Measurements from ENCODE around the gene RNF167.
"Not testable (repeated sequence)": the region's sequence is repeated elsewhere in the genome, so short reads cannot be mapped to it uniquely, and the experiment has no call there.

The RNF167 gene

DNA sequence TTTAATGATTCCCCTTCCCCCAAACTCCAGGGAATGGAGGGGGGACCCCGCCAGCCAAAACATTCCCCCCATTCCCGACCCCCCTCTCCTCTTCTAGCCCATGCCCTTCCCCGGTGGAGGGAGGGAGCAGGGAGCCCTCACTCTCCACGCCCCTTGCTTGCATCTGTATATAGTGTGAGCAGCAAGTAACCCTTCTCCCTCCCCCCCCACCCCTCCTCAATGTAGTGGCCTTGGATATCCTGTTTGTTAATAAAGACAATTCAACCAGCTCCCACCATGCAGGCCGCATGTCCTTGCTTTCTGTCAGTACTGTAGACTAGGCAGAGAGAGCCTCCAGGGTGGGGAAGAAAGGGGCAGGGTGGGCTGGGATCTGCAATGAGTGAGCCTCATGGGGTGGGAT is 42.3 kb upstream of the RNF167 start:
- Histone ChIP-seq H3K36me3 (ENCODE audit: control insufficient read depth in 1 of 2, insufficient read depth in 2 of 2, low read length in 2 of 2) (peaks cover 22 to 47% of the 10 kb centered on the region in 2 donors), H3K9me3 (ENCODE audit: control insufficient read depth in 1 of 2, low read length in 2 of 2) (no peaks in the 10 kb centered on the region), H3K4me1 (ENCODE audit: control insufficient read depth in 1 of 2, insufficient read depth in 2 of 2, low read length in 2 of 2) (peaks cover 0 to 12% of the 10 kb centered on the region in 2 donors), H3K27ac (ENCODE audit: low read length) (no peak overlapping the region), H3K4me3 (ENCODE audit: low read depth in 1 of 2, low read length in 2 of 2) (no peak overlapping the region), H3K27me3 (ENCODE audit: low read depth, low read length) (peaks cover 12% of the 10 kb centered on the region)

DNA sequence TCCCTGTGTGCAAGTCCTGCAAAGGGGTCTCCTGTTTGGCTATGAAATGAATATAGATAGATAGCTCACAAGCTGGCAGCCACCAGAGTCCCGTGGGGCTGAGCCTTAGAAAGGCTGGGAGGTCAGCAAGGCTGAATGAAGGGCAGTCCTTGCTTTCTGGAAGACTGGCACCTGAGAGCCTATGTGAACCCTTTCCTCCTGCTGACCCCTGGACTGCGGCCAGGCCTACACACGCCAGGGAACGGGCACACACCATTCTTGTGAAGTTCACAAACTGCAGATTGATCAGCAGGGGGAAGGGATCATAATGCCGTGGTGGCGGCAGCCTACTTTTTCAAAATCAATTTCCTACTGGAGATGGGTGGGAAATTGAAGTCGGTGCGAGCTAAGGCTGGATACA is 41.7 kb upstream of the RNF167 start:
- peaks cover 22 to 42% of the 10 kb centered on the region in 2 donors for H3K36me3 ChIP-seq (ENCODE audit: control insufficient read depth in 1 of 2, insufficient read depth in 2 of 2, low read length in 2 of 2)
- H3K4me1 ChIP-seq (ENCODE audit: control insufficient read depth in 1 of 2, insufficient read depth in 2 of 2, low read length in 2 of 2): peaks cover 0 to 12% of the 10 kb centered on the region in 2 donors
- H3K4me3 ChIP-seq (ENCODE audit: low read depth in 1 of 2, low read length in 2 of 2): no peak overlapping the region
- H3K27me3 ChIP-seq (ENCODE audit: low read depth, low read length): peaks cover 12% of the 10 kb centered on the region
- H3K27ac ChIP-seq (ENCODE audit: low read length): no peak overlapping the region
- H3K9me3 ChIP-seq (ENCODE audit: control insufficient read depth in 1 of 2, low read length in 2 of 2): no peaks in the 10 kb centered on the region

DNA sequence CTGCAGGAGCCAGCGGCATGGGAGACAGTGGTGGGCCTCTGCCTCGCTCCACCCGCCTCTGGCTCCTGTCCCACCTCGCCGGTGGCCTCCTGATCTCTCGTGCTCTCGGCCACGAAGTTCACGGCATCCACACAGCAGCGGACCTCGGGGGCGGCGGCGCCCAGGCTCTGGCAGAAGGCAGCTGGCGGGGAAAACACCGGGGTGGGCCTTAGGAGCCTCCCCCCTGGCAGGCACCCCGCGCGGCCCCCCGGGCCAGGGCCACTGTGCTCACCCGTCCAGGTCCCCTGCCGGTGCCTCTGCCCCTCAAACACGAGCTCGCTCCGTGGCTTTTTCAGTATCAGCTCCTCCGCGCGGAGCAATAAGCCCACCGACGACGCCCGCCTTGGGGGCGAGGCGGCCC is 41.1 kb upstream of the RNF167 start:
- Histone ChIP-seq H3K36me3 (ENCODE audit: control insufficient read depth in 1 of 2, insufficient read depth in 2 of 2, low read length in 2 of 2) (peaks cover 21 to 36% of the 10 kb centered on the region in 2 donors), H3K9me3 (ENCODE audit: control insufficient read depth in 1 of 2, low read length in 2 of 2) (no peaks in the 10 kb centered on the region), H3K4me1 (ENCODE audit: control insufficient read depth in 1 of 2, insufficient read depth in 2 of 2, low read length in 2 of 2) (peaks cover 0 to 12% of the 10 kb centered on the region in 2 donors), H3K27ac (ENCODE audit: low read length) (no peak overlapping the region), H3K27me3 (ENCODE audit: low read depth, low read length) (peaks cover 12% of the 10 kb centered on the region), H3K4me3 (ENCODE audit: low read depth in 1 of 2, low read length in 2 of 2) (peak overlapping the region; percentile 39 to 57)

DNA sequence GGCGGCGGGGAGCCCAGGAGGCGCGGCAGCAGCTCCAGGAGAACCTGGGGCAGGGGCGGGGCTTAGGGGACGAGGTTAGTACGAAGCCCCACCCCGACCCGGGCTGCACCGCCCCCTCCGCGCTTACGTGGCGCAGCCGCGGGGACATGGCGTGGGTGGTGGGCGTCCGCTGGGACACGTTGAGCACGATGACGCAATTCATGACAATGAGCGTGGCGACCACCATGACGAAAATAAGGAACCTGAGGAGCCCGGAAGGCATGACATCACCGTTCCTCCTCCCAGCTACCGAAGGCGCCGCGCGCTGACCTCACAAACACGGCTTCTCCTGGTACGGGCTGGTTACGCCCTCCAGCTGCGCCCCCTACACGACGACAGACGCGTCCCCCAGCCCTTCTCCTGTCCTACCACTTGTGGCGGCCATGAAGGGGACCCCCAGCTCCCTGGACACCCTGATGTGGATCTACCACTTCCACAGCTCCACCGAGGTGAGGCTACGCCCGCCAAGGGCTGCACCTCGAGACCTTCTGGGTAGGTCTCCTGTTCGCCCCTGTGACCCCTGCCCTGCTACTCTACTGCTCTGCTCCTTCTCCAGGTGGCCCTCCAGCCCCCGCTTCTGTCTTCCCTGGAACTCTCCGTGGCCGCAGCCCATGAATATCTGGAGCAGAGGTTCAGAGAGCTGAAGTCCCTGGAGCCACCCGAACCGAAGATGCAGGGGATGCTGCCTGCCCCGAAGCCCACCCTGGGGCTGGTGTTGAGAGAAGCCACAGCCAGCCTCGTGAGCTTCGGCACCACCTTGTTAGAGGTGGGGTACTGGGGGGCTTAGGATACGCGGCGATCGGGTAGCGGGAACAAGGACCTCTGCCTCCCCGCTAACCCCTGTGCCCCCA is 40.5 kb upstream of the RNF167 start, which contains the start of gene C17orf107:
C17orf107 (plus strand) TSS at position 196 of the 890 bp plus-strand sequence; CDS start at position 423, 227 bp downstream.
- Histone ChIP-seq H3K27me3 (ENCODE audit: low read depth, low read length) (peaks cover 12% of the 10 kb centered on the region), H3K27ac (ENCODE audit: low read length) (no peak within 1 kb of the TSS), H3K9me3 (ENCODE audit: control insufficient read depth in 1 of 2, low read length in 2 of 2) (no peaks in the 10 kb centered on the region), H3K36me3 (ENCODE audit: control insufficient read depth in 1 of 2, insufficient read depth in 2 of 2, low read length in 2 of 2) (peaks cover 14 to 29% of the 10 kb centered on the region in 2 donors), H3K4me3 (ENCODE audit: low read depth in 1 of 2, low read length in 2 of 2) (peak within 1 kb of the TSS; percentile 39 to 57), H3K4me1 (ENCODE audit: control insufficient read depth in 1 of 2, insufficient read depth in 2 of 2, low read length in 2 of 2) (peaks cover 0 to 12% of the 10 kb centered on the region in 2 donors)

DNA sequence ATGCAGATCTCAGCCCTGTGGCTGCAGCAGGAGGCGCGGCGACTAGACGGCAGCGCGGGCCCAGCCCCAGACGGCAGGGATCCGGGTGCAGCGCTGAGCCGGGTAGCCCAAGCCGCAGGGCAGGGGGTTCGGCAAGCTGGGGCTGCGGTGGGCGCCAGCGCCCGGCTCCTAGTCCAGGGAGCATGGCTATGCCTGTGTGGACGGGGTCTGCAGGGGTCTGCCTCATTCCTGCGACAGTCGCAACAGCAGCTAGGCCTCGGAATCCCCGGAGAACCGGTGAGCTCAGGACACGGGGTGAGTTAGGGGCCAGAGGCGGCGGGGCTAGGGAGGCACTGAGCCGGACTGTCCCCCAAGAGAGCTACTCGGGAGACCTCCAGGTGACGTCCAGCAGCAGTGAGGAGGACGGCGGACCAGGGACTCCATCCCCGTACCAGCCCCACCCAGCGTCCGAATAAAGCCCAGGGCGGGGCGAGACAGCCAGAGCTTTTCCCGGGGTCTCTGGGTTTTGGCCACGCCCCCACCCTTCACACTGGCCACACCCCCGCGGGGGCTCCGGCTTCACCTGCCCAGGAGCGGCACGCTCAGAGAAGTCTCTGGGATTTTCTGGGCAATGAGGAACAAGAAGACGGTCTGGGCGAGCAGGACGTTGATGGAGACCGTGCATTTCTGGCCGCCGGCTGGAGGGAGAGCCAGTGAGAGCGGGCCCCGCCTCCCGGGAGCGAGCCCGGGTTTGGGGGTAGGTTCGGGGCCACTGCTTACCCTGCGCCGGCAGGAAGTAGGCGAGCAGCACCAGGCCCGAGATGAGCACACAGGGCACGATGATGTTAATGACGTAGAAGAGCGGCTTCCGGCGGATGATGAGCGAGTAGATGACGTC is 39.6 kb upstream of the RNF167 start:
- Histone ChIP-seq H3K4me1 (ENCODE audit: control insufficient read depth in 1 of 2, insufficient read depth in 2 of 2, low read length in 2 of 2) (peaks cover 0 to 12% of the 10 kb centered on the region in 2 donors), H3K4me3 (ENCODE audit: low read depth in 1 of 2, low read length in 2 of 2) (peak overlapping the region; percentile 39 to 57)

DNA sequence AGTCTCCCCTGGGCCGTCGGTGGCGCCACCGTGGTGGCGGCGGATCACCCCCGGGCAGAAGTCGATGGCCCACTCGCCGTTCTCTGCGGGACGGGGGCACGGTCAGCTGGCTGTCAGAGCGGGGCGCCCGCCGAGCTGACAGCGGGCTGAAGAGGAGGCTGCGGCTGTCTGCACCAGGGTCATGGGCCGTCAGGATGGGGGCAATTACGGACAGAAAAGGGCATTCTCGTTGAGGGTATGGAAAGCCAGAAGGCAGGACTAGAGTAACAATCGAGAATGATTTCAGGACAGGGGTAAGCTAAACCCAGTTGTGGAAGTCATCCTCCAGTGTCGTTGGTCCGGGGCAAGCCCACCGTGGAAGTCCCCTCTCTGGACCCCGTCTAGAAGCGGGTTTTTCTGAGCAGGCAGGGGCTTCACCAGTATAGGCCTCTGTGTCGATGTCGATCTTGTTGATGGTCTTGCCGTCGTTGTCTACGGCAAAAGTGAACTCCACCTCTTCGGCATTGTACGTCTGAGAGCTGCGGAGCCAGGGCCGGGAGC is 38.9 kb upstream of the RNF167 start:
- H3K27me3 ChIP-seq (ENCODE audit: low read depth, low read length): peaks cover 12% of the 10 kb centered on the region
- peak overlapping the region in 1 of 2 donors; percentile 39 for H3K4me3 ChIP-seq (ENCODE audit: low read depth in 1 of 2, low read length in 2 of 2)
- no peaks in the 10 kb centered on the region for H3K9me3 ChIP-seq (ENCODE audit: control insufficient read depth in 1 of 2, low read length in 2 of 2)
- no peak overlapping the region for H3K27ac ChIP-seq (ENCODE audit: low read length)
- H3K4me1 ChIP-seq (ENCODE audit: control insufficient read depth in 1 of 2, insufficient read depth in 2 of 2, low read length in 2 of 2): peaks cover 0 to 12% of the 10 kb centered on the region in 2 donors
- H3K36me3 ChIP-seq (ENCODE audit: control insufficient read depth in 1 of 2, insufficient read depth in 2 of 2, low read length in 2 of 2): peaks cover 2 to 14% of the 10 kb centered on the region in 2 donors

More for the DNA sequence above, 39.6 kb upstream of the RNF167 start:
- peaks cover 6 to 21% of the 10 kb centered on the region in 2 donors for H3K36me3 ChIP-seq (ENCODE audit: control insufficient read depth in 1 of 2, insufficient read depth in 2 of 2, low read length in 2 of 2)
- H3K9me3 ChIP-seq (ENCODE audit: control insufficient read depth in 1 of 2, low read length in 2 of 2): no peaks in the 10 kb centered on the region
- peaks cover 12% of the 10 kb centered on the region for H3K27me3 ChIP-seq (ENCODE audit: low read depth, low read length)
- H3K27ac ChIP-seq (ENCODE audit: low read length): no peak overlapping the region

DNA sequence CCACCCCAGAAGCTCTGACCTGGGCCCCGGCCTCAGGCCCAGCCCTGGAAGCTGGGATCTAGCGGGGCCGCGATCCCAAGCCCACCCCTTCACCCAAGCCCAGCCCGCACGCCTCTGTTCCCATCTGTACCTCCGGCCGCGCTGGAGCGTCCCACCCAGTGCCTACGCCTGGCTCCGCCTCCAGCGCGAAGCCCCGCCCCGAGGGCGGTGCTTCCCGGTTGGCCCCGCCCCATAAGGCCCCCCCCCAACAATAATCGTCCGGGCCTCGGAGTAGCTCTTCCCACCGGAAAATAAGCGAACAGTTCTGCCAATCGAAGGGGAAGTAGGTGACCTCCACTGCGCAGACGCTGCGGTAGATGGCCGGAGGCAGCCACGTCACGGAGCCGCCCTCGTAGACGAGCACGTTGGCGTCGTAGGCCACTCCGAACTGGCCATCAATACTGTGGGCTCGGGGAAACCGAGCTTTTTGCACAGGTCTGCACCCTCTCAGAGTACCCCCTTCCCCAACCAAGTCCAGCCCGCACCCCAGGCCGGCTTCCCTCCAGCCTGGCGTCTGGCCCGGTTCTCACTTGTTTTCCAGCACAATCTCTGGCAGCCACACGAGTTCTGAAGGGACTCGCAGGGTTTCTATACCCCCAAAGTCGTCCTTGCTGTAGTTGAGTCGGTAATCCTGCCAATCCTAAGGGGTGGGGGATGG is 38.3 kb upstream of the RNF167 start:
- Histone ChIP-seq H3K27ac (ENCODE audit: low read length) (no peak overlapping the region), H3K4me3 (ENCODE audit: low read depth in 1 of 2, low read length in 2 of 2) (peak overlapping the region in 1 of 2 donors; percentile 39), H3K36me3 (ENCODE audit: control insufficient read depth in 1 of 2, insufficient read depth in 2 of 2, low read length in 2 of 2) (peaks cover 0 to 7% of the 10 kb centered on the region in 2 donors), H3K4me1 (ENCODE audit: control insufficient read depth in 1 of 2, insufficient read depth in 2 of 2, low read length in 2 of 2) (peaks cover 0 to 12% of the 10 kb centered on the region in 2 donors), H3K9me3 (ENCODE audit: control insufficient read depth in 1 of 2, low read length in 2 of 2) (no peaks in the 10 kb centered on the region), H3K27me3 (ENCODE audit: low read depth, low read length) (peaks cover 12% of the 10 kb centered on the region)

DNA sequence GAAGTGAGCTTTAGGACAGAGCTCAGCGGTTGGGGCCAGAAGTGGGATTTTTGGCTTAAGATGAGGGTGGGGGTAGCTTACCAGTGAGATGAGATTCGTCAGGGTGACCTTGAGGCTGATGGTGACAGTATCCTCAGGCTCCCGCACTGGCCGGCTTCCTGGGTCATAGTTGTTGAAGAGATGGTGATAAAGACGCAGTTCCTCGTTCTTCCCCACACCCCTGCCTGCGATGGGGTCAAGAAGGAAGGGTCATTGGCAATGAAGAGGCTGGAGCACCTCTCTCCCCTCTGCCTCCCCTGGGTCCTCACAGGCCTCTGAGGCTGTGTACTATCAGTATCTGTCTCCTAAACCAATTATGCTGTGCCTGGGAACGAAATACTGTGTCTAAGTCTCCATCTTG is 37.5 kb upstream of the RNF167 start:
- Histone ChIP-seq H3K27ac (ENCODE audit: low read length) (no peak overlapping the region), H3K4me3 (ENCODE audit: low read depth in 1 of 2, low read length in 2 of 2) (no peak overlapping the region), H3K36me3 (ENCODE audit: control insufficient read depth in 1 of 2, insufficient read depth in 2 of 2, low read length in 2 of 2) (no peaks in the 10 kb centered on the region), H3K27me3 (ENCODE audit: low read depth, low read length) (peaks cover 12% of the 10 kb centered on the region), H3K4me1 (ENCODE audit: control insufficient read depth in 1 of 2, insufficient read depth in 2 of 2, low read length in 2 of 2) (peaks cover 0 to 12% of the 10 kb centered on the region in 2 donors), H3K9me3 (ENCODE audit: control insufficient read depth in 1 of 2, low read length in 2 of 2) (no peaks in the 10 kb centered on the region)

DNA sequence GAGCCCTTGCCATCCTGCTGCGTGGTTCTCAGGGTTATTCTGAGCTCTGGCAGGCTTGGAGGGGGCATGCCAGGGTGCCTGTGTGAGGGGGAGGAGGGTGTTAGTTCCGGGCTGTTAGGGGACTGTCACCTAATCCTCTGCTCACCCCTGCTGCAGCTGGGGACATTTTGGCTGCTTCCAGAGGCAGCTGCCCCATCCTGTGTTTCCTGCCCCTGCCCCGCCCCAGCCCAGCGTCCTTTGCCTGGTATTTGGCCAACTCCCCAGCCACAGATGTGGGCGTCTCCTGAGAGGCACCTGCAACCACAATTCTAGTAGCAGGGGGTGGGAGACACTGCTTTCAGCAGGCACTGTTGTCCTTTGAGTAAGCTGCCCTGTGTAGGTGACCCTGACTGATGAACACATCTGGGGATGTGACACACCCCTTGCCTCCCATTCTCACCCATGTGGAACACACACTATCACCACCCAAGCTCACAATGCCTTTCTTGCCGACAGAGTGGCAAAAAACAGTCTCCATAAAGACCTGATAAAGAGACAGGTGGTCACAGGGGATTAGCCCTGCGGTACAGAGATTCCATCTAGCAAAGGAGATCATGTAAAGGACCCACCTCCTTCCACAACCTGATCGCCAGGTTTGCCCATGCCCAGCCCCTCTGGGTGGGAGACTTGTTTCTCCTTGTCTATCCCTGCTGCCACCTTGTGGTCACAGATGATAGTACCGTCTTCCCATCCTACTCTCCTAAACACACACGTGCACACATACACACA is 36.8 kb upstream of the RNF167 start, which contains the start of gene CHRNE:
CHRNE (minus strand) TSS at position 48 of the 768 bp plus-strand sequence; CDS start at position 13, 35 bp downstream.
- Histone ChIP-seq H3K36me3 (ENCODE audit: control insufficient read depth in 1 of 2, insufficient read depth in 2 of 2, low read length in 2 of 2) (no peaks in the 10 kb centered on the region), H3K4me3 (ENCODE audit: low read depth in 1 of 2, low read length in 2 of 2) (peak within 1 kb of the TSS in 1 of 2 donors; percentile 19), H3K4me1 (ENCODE audit: control insufficient read depth in 1 of 2, insufficient read depth in 2 of 2, low read length in 2 of 2) (peaks cover 0 to 12% of the 10 kb centered on the region in 2 donors), H3K27ac (ENCODE audit: low read length) (no peak within 1 kb of the TSS), H3K27me3 (ENCODE audit: low read depth, low read length) (peaks cover 12% of the 10 kb centered on the region), H3K9me3 (ENCODE audit: control insufficient read depth in 1 of 2, low read length in 2 of 2) (no peaks in the 10 kb centered on the region)

DNA sequence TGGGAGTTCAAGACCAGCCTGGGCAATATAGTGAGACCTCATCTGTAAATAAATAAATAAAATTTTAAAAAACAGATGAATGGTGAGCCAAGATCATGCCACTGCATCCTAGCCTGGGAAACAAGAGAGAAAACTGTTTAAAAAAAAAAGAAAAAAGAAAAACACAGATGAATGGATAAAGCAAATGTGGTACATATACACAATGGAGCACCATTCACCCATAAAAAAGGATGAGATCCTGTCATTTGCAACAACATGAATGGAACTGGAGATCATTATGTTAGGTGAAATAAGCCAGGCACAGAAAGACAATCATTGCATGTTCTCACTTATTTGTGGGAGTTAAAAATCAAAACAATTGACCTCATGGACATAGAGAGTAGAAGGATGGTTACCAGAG is 33.4 kb upstream of the RNF167 start:
- not testable (repeated sequence) for H3K9me3 ChIP-seq (ENCODE audit: control insufficient read depth in 1 of 2, low read length in 2 of 2); H3K27me3 ChIP-seq (ENCODE audit: low read depth, low read length); H3K36me3 ChIP-seq (ENCODE audit: control insufficient read depth in 1 of 2, insufficient read depth in 2 of 2, low read length in 2 of 2); H3K27ac ChIP-seq (ENCODE audit: low read length); H3K4me3 ChIP-seq (ENCODE audit: low read depth in 1 of 2, low read length in 2 of 2); H3K4me1 ChIP-seq (ENCODE audit: control insufficient read depth in 1 of 2, insufficient read depth in 2 of 2, low read length in 2 of 2)
